HG03565 (cell line): ENCODE data around the gene PHPT1.
A peak's percentile ranks its signal among the peaks of the same experiment; 100 is the strongest.
"Not testable (repeated sequence)": the region's sequence is repeated elsewhere in the genome, so short reads cannot be mapped to it uniquely, and the experiment has no call there.

ENCODE experiments used
- ATAC-seq: cut with Tn5 transposase; IDR thresholded peaks from one replicate; pipeline ENCODE4 v1.9.1; 2021; ENCODE audit warnings: mild to moderate bottlenecking, moderate library complexity; ENCODE audit not compliant: unreplicated experiment

Gene PHPT1

GRCh38 chr9:136849038-136849959 is at the start of gene PHPT1:
TSS of gene PHPT1 (plus strand) at chr9:136849409. CDS start at chr9:136849431, 22 bp downstream.
- peak; percentile 74 for ATAC-seq

- no peak for ATAC-seq
Measured at GRCh38 chr9:136799854-136800657, 49.2 kb upstream of the PHPT1 start.

- no peak for ATAC-seq
Measured at GRCh38 chr9:136802321-136802720, 46.9 kb upstream of the PHPT1 start.

- ATAC-seq: not testable (repeated sequence)
Measured at GRCh38 chr9:136803009-136803550, 46.1 kb upstream of the PHPT1 start.

- no peak for ATAC-seq
Measured at GRCh38 chr9:136803551-136804508, 45.4 kb upstream of the PHPT1 start.

- no peak for ATAC-seq
Measured at GRCh38 chr9:136804509-136805206, 44.6 kb upstream of the PHPT1 start.

GRCh38 chr9:136805207-136805740 is 43.9 kb upstream of the PHPT1 start:
- ATAC-seq: no peak

GRCh38 chr9:136806067-136806466 is 43.1 kb upstream of the PHPT1 start:
- no peak for ATAC-seq

- ATAC-seq: no peak
Measured at GRCh38 chr9:136806631-136807201, 42.5 kb upstream of the PHPT1 start.

GRCh38 chr9:136807281-136808074 is 41.7 kb upstream of the PHPT1 start, which contains the start of gene RABL6:
TSS of gene RABL6 (plus strand) at chr9:136807948. CDS start at chr9:136808197, 249 bp downstream.
- ATAC-seq: peak; percentile 61

- ATAC-seq: peak; percentile 21
Measured at GRCh38 chr9:136808075-136808805, 41.0 kb upstream of the PHPT1 start.

GRCh38 chr9:136808806-136809158 is 40.4 kb upstream of the PHPT1 start:
- ATAC-seq: no peak

- no peak for ATAC-seq
Measured at GRCh38 chr9:136814725-136815421, 34.3 kb upstream of the PHPT1 start.

- no peak for ATAC-seq
Measured at GRCh38 chr9:136815422-136815782, 33.8 kb upstream of the PHPT1 start.

- ATAC-seq: no peak
Measured at GRCh38 chr9:136820971-136821825, 28.0 kb upstream of the PHPT1 start.
